ENCODE data around the gene PRDM16. TPM values are rescaled to one million over a fixed set of nuclear protein-coding genes. Genes with fewer than 3 reads are reported as not detected.

PRDM16 gene
- total and polyA plus RNA-seq, 2 of the 4 experiments (the other 2 are of a cell fraction) = 0.02 TPM; not detected in 1

- no peak overlapping the region for H4K91ac ChIP-seq (ENCODE audit: insufficient read depth, low read depth, low read length)
- no peak for ATAC-seq (ENCODE audit: low read depth)
- H2BK120ac ChIP-seq (ENCODE audit: low read depth, low read length) = no peak overlapping the region
- in situ Hi-C loops (cut with MboI; ENCODE audit: low sequenced_read_pairs) = no loop called here
- POLR2A ChIA-PET (ENCODE audit: unreplicated experiment) = no interaction called here
- H4K20me1 ChIP-seq (ENCODE audit: insufficient read depth, low read length) = no peaks in the 10 kb centered on the region
- no peaks in the 10 kb centered on the region for H3K79me1 ChIP-seq (ENCODE audit: low read depth in 1 of 2, low read length in 2 of 2)
- H3K27ac ChIP-seq (ENCODE audit: insufficient read depth, low read length) = no peak overlapping the region
- H3K9me1 ChIP-seq (ENCODE audit: insufficient read depth, low read length) = no peaks in the 10 kb centered on the region
- H3K4ac ChIP-seq (ENCODE audit: low read depth, low read length) = no peak overlapping the region
- TF ChIP-seq MXI1 (IDR thresholded peaks at IDR 0.05; ENCODE audit: borderline replicate concordance, low read depth, low read length) (no peak), NFE2L2 (IDR thresholded peaks at IDR 0.05; ENCODE audit: low read depth, low read length) (no peak), RFX5 (IDR thresholded peaks at IDR 0.05; ENCODE audit: low read depth, low read length) (no peak), POLR2A (IDR thresholded peaks at IDR 0.05; ENCODE audit: low read depth, low read length) (no peak), MAZ (IDR thresholded peaks at IDR 0.05; ENCODE audit: borderline replicate concordance, low read depth, low read length) (no peak), CHD1 (IDR thresholded peaks at IDR 0.05; ENCODE audit: low read depth, low read length) (no peak), ELK1 (IDR thresholded peaks at IDR 0.05; ENCODE audit: borderline replicate concordance, low read depth, low read length) (no peak), CTCF (conservative IDR thresholded peaks at IDR 0.05; ENCODE audit: low read depth, low read length) (no peak), BHLHE40 (IDR thresholded peaks at IDR 0.05; ENCODE audit: low read depth, low read length) (no peak), RAD21 (IDR thresholded peaks at IDR 0.05; ENCODE audit: low read length) (no peak), MAFK (IDR thresholded peaks at IDR 0.05; ENCODE audit: low read depth, low read length) (no peak)
- H3K4me2 ChIP-seq (ENCODE audit: low read depth, low read length) = no peak overlapping the region
- no peak overlapping the region for H3K23ac ChIP-seq (ENCODE audit: low read depth, low read length)
- H3K4me3 ChIP-seq (ENCODE audit: insufficient read depth, low read depth, low read length) = no peak overlapping the region
- H2AK9ac ChIP-seq (replicated peaks; ENCODE audit: low read depth, low read length, poor library complexity) = no peak overlapping the region
- H3K56ac ChIP-seq (ENCODE audit: extremely low read depth, insufficient read depth, low read length) = no peak overlapping the region
- no peaks in the 10 kb centered on the region for H3K4me1 ChIP-seq (ENCODE audit: control insufficient read depth, insufficient read depth, low read length)
- H2AK5ac ChIP-seq (ENCODE audit: low read depth, low read length) = no peak overlapping the region
- CTCF ChIA-PET = no interaction called here
- intact Hi-C loops (cut with micrococcal nuclease) = no loop called here
- no peak overlapping the region for H4K5ac ChIP-seq (ENCODE audit: low read depth, low read length)
- no peaks in the 10 kb centered on the region for H3K36me3 ChIP-seq (ENCODE audit: control insufficient read depth, insufficient read depth, low read length)
- H3K27me3 ChIP-seq (ENCODE audit: control insufficient read depth, insufficient read depth, low read length) = no peaks in the 10 kb centered on the region; the same call in 1 of the 2 replicates
- no peak overlapping the region for H3K9ac ChIP-seq (ENCODE audit: low read depth, low read length)
- 44% methylated on average over 6 of the region's 18 CpGs; no CpG with 5 or more reads in 1 of the 2 experiments for WGBS, 2 experiments (ENCODE audit: extremely low coverage in 2 of 2, insufficient read length in 1 of 2)
- no TSS peak for BruUV-seq (replicated peaks)
- H3K9me3 ChIP-seq (ENCODE audit: control insufficient read depth, insufficient read depth, low read length) = no peaks in the 10 kb centered on the region; the same call in 1 of the 2 replicates
- no peak for DNase-seq
- no peak overlapping the region for H4K8ac ChIP-seq (ENCODE audit: low read depth in 2 of 2, low read length in 2 of 2)
- H2BK5ac ChIP-seq (ENCODE audit: low read depth, low read length, poor library complexity, severe bottlenecking) = no peak overlapping the region
- H2BK20ac ChIP-seq (ENCODE audit: low read depth, low read length) = no peak overlapping the region
- dilution Hi-C loops (cut with HindIII; ENCODE audit: low sequenced_read_pairs, unreplicated experiment) = no loop called here
- no peak overlapping the region for H3K18ac ChIP-seq (ENCODE audit: low read depth, low read length)
- no peak overlapping the region for H2BK15ac ChIP-seq (ENCODE audit: low read depth, low read length)
- no peak overlapping the region for H3K14ac ChIP-seq (replicated peaks; ENCODE audit: low read depth, low read length)
- no peak overlapping the region for H2AFZ ChIP-seq (replicated peaks; ENCODE audit: low read length, poor library complexity)
Observed at GRCh38 chr1:3138623-3139151, 69.7 kb downstream of the PRDM16 start.
